GM19372 (cell line): ENCODE data around the gene ALLC.
"Not testable (repeated sequence)": the region's sequence is repeated elsewhere in the genome, so short reads cannot be mapped to it uniquely, and the experiment has no call there.

Source experiments
- ATAC-seq: cut with Tn5 transposase; IDR thresholded peaks from one replicate; pipeline ENCODE4 v1.9.1; 2021; ENCODE audit warnings: mild to moderate bottlenecking, low read depth, moderate library complexity; ENCODE audit not compliant: unreplicated experiment

The ALLC gene

DNA sequence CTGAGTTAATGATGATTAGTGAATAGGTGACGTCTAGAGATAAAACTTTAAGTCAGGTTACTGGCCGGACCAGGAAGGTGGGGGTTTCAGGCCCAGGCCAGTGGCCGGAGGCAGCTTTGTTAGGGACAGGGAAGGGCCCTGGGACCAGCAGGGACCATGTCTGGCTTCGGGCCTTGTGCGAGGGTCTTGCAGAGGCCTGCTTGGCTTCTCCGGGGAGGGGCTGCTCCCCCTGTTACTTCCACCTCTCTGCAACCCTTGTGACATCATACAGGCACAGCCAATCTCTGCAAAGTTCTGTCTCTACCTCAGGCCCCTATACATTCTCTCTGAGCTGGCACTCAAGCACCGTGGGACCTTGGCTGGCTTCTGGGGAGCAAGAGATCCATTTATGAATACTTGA is at the start of gene ALLC:
Gene ALLC, plus strand, starts transcription at position 320 of the 400 bp plus-strand sequence. CDS start 12,958 bp downstream, outside the sequence.
- ATAC-seq: no peak

DNA sequence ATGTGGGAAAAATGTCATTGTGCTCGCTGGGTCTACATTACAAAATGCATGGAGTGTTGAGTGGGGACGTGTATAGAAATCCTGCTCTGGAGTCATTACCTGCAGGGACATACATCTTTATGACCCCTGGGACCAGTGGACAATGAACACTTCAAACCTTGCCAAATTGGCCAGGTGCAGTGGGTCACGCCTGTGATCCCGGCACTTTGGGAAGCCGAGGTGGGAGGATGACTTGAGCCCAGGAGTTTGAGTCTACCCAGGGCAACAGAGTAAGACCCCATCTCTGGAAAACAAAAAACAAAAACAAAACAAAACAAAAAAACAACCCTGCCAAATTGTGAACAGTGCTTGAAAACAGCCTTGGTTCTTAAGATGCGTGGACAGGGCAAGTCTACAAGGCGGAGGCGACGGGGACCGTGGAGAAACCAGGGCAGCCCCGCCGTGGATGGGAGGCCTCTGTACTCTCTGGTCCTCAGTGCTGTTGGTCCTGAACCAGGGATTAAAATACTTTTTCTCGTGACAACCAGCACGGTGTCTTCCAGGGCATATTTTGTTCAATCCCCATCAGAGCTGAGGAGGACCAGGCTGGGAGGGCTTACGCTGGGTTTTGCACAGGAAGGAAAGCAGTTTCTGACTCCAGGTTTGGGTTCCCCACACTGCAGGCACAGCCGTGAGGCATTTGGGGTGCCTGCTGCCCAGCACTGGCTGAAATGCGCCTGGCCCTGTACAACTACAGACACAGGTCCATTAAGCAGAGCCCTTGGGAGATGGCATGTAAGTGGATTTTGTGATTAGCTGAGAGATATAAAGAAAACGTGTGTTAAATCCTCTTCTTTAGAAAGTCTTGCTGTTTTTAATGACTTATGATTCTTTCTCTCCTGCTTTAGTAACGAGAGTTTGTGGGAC is 49.4 kb upstream of the ALLC start:
- ATAC-seq: no peak

DNA sequence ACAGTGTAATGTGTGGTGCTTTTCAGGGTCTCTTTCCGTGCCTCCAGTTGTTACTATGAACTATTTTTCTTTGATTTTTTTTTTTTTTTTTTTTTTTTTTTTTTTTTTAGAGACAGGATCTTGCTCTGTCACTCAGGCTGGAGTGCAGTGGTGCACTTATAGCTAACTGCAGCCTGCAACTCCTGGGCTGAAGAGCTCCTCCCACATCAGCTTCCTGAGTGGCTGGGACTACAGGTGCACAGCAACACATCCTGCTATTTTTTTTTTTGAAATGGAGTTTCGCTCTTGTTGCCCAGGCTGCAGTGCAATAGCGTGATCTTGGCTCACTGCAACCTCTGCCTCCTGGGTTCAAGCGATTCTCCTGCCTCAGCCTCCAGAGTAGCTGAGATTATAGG is 48.7 kb upstream of the ALLC start:
- ATAC-seq: peak; percentile 65

DNA sequence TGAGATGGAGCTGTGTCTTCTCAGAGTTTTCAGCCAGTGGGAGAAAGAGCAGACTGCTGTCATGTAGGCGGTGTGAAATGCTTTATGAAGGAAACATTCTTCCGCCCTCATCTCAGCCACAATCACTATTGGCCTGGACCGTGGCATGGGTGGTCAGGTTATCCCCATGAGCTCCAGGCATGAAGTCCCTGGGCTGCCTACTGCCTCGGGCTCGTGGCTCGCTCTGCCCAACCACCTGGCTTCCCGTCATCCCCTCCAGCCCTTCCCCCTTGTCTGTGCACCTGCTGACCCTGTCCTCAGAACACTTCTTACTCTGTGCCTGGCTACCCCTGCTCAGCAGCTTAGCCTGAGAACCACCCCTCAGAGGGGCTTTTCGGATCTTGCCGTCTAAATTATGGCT is 47.6 kb upstream of the ALLC start:
- ATAC-seq: no peak

GRCh38 chr2:3610881-3611505 is 47.0 kb upstream of the ALLC start:
- ATAC-seq: no peak

GRCh38 chr2:3611589-3611988 is 46.4 kb upstream of the ALLC start:
- no peak for ATAC-seq

- ATAC-seq: no peak
Measured at GRCh38 chr2:3612639-3613523, 45.1 kb upstream of the ALLC start.

DNA sequence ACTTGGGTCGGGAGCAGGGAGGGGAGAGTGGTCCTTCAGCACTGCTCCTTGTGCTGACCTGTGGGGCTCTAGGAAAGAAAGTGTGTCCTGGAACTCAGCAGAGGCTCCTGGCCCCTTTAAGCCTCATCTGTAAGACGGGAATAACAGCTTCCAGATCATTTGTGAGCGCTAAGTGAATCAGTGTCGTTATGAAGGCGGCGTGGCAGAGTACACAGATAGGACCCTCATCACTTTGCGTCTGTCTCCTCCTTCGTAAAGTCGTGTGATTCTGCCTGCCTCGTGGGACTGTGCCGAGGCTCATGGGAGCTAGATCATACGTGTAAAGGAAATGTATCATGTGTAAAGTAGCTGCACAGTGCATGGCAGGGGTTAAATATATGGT is 44.5 kb upstream of the ALLC start:
- no peak for ATAC-seq

- not testable (repeated sequence) for ATAC-seq
Measured at GRCh38 chr2:3614743-3615142, 43.3 kb upstream of the ALLC start.

- ATAC-seq: not testable (repeated sequence)
Measured at GRCh38 chr2:3615541-3616200, 42.3 kb upstream of the ALLC start.

GRCh38 chr2:3616435-3617197 is 41.4 kb upstream of the ALLC start:
- ATAC-seq: not testable (repeated sequence)

- no peak for ATAC-seq
Measured at GRCh38 chr2:3617198-3617890, 40.7 kb upstream of the ALLC start.

DNA sequence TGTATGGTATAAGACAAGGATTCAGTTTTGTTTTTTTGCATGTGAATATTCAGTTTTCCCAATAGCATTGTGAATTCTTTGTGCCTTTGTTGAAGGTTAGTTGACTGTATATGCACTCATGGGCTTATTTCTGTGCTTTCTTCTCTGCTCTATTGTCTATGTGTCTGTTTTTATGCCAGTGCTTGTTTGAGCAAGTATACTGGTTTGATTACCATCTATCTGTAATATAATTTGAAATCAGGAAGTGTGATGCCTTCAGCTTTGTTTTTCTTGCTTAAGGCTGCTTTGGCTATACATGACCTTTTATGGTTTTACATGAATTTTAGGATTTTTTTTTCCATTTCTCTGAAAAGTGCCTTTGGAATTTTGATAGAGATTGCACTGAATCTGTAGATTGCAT is 39.6 kb upstream of the ALLC start:
- ATAC-seq: no peak

GRCh38 chr2:3619033-3619432 is 39.0 kb upstream of the ALLC start:
- ATAC-seq: no peak

- not testable (repeated sequence) for ATAC-seq
Measured at GRCh38 chr2:3619661-3620060, 38.3 kb upstream of the ALLC start.

GRCh38 chr2:3620834-3621233 is 37.2 kb upstream of the ALLC start:
- no peak for ATAC-seq

DNA sequence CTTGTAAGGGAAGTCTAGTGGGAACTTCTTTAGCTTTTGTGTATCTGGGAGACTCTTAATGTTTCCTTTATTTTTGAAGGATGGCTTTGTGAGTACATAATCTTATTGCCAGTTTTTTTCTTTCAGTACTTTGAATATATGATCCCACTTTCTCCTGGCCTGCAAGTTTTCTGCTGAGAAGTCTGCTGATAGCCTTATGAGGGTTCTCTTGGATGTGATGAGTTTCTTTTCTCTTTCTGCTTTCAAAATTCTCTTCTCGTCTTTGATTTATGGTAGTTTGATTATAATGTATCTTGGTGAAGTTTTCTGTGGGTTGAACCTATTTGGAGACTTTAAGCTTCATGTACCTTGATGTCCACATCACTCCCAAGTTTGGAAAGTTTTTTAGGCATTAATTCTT is 35.0 kb upstream of the ALLC start:
- ATAC-seq: no peak

DNA sequence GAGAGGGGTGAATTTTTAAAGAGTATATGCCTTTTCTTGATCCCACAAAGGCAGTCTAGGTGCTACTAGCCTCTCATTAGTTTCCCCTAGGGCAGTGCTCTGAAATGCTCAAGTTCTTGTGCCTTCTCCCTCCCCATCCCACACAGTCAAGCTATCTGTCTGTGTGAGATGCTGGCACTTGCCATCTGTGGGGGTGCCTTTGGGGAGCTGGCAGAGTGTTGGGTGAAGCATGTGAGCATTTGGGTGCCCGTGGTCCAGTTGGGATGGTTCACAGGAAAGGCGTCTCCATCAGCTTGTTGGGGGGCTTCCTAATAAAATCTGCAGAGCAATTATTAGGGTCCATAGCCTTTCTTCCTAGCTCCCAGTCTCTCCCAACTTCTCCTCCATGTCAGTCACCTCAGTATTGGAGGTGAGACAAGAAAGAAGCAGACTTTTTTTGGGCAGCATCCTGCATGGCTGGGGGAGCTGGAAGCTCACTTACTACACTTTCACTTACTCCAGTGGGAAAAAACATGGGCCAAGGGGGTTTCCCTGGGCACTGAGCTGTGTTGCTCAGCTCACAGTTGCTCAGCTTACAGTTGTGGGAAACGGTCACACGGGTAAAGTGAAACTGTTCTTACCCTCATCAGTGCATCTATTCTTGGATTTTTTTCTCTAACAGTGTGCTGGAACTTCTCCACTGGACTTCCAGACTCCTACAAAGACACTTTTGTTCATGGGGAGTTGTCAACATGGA is 33.8 kb upstream of the ALLC start:
- no peak for ATAC-seq
